DND-41 (cell line): Measurements from ENCODE around the gene CCDC107.
A peak's percentile ranks its signal among the peaks of the same experiment; 100 is the strongest.

Source experiments
- ATAC-seq: fragments of 200-7000 bp; cut with Tn5 transposase; 3 replicates; pipeline ENCODE4 v1.9.1; 2021; ENCODE audit warnings: low read depth; ENCODE audit not compliant: insufficient read depth
- DNase-seq: peaks from one replicate; pipeline ENCODE4 v3.0.0-alpha.2; 2020
- H2AFZ ChIP-seq: 2 replicates; pipeline ENCODE4 v1.6.0; 2012; ENCODE audit warnings: low read depth, low read length
- H3K27ac ChIP-seq: 2 replicates; pipeline ENCODE4 v1.5.1; 2012; ENCODE audit warnings: low read length, inconsistent platforms
- H3K27me3 ChIP-seq: fragments of 200-600 bp; sonication (generic); 2 replicates; pipeline ENCODE4 v1.6.0; 2012; ENCODE audit warnings: low read length, mild to moderate bottlenecking, inconsistent platforms; ENCODE audit not compliant: insufficient read depth, poor library complexity
- H3K36me3 ChIP-seq: 2 replicates; pipeline ENCODE4 v1.5.1; 2012; ENCODE audit warnings: low read length, inconsistent platforms; ENCODE audit not compliant: insufficient read depth
- H3K4me1 ChIP-seq: 2 replicates; pipeline ENCODE4 v1.5.1; 2012; ENCODE audit warnings: mild to moderate bottlenecking, low read length; ENCODE audit not compliant: insufficient read depth
- H3K4me2 ChIP-seq: 2 replicates; pipeline ENCODE4 v1.6.0; 2012; ENCODE audit warnings: mild to moderate bottlenecking, moderate library complexity, low read length, inconsistent platforms; ENCODE audit not compliant: insufficient read depth
- H3K4me3 ChIP-seq, 2 experiments: fragments of 200-600 bp in 1 of 2; shearing (Covaris generic) in 1 of 2; 2 replicates each; pipeline ENCODE4 v1.5.1; 2012 to 2016; ENCODE audit warnings: inconsistent platforms in 2 of 2, low read length in 2 of 2, mild to moderate bottlenecking in 2 of 2, low read depth in 1 of 2, moderate library complexity in 1 of 2
- H3K79me2 ChIP-seq: 2 replicates; pipeline ENCODE4 v1.6.0; 2012; ENCODE audit warnings: low read length, inconsistent platforms; ENCODE audit not compliant: insufficient read depth
- H3K9ac ChIP-seq: 2 replicates; pipeline ENCODE4 v1.6.0; 2012; ENCODE audit warnings: low read depth, mild to moderate bottlenecking, inconsistent platforms, low read length, moderate library complexity
- H3K9me3 ChIP-seq: 2 replicates; pipeline ENCODE4 v1.5.1; 2012; ENCODE audit warnings: low read length, moderate library complexity, mild to moderate bottlenecking, inconsistent platforms; ENCODE audit not compliant: insufficient read depth, severe bottlenecking
- H4K20me1 ChIP-seq: 2 replicates; pipeline ENCODE4 v1.6.0; 2012; ENCODE audit warnings: low read length; ENCODE audit not compliant: insufficient read depth
- CTCF ChIP-seq: IDR thresholded peaks from 2 replicates; pipeline ENCODE4 v1.5.1; 2012; ENCODE audit warnings: borderline replicate concordance, low read length, moderate library complexity, mild to moderate bottlenecking; ENCODE audit not compliant: poor library complexity, severe bottlenecking; ENCODE audit errors: extremely low read depth
- EZH2 ChIP-seq: IDR thresholded peaks from 3 replicates; pipeline ENCODE4 v1.6.1; 2012; ENCODE audit warnings: borderline replicate concordance, low read depth, mild to moderate bottlenecking, moderate library complexity, low read length, inconsistent platforms; ENCODE audit not compliant: severe bottlenecking

Gene CCDC107

GRCh38 chr9:35628389-35628991, 29.6 kb upstream of the CCDC107 start:
- ATAC-seq (peak; percentile 19; the same call in 1 of the 3 replicates), DNase-seq (no peak)
- H3K36me3 ChIP-seq, result no peaks in the 10 kb centered on the region
- peaks cover 6% of the 10 kb centered on the region; the same call in 1 of the 2 replicates for H3K4me1 ChIP-seq
- no peak overlapping the region for H3K9ac ChIP-seq
- H3K9me3 ChIP-seq, result no peaks in the 10 kb centered on the region
- H4K20me1 ChIP-seq, result no peaks in the 10 kb centered on the region
- H3K4me2 ChIP-seq, result no peak overlapping the region
- TF ChIP-seq CTCF (no peak), EZH2 (no peak)
- no peak overlapping the region for H3K27ac ChIP-seq
- no peak overlapping the region for H3K4me3 ChIP-seq
- H3K79me2 ChIP-seq, result no peaks in the 10 kb centered on the region
- H2AFZ ChIP-seq, result no peak overlapping the region
- no peaks in the 10 kb centered on the region for H3K27me3 ChIP-seq

- peak; percentile 40; the same call in 1 of the 3 replicates for ATAC-seq
- H4K20me1 ChIP-seq, result no peaks in the 10 kb centered on the region
- H3K27me3 ChIP-seq, result no peaks in the 10 kb centered on the region
- H3K4me2 ChIP-seq, result no peak overlapping the region
- no peak overlapping the region for H3K4me3 ChIP-seq
- H3K79me2 ChIP-seq, result no peaks in the 10 kb centered on the region
- H3K9me3 ChIP-seq, result no peaks in the 10 kb centered on the region
- H2AFZ ChIP-seq, result no peak overlapping the region
- no peak overlapping the region for H3K9ac ChIP-seq
- TF ChIP-seq EZH2 (no peak), CTCF (no peak)
- DNase-seq, result no peak
- H3K36me3 ChIP-seq, result no peaks in the 10 kb centered on the region
- H3K27ac ChIP-seq, result no peak overlapping the region
- H3K4me1 ChIP-seq, result peaks cover 6% of the 10 kb centered on the region; the same call in 1 of the 2 replicates
Observed at GRCh38 chr9:35629597-35629996, 28.5 kb upstream of the CCDC107 start.

- Histone ChIP-seq H3K4me3 (no peak overlapping the region), H3K4me2 (no peak overlapping the region), H3K4me1 (peaks cover 26% of the 10 kb centered on the region), H3K9me3 (no peaks in the 10 kb centered on the region), H4K20me1 (no peaks in the 10 kb centered on the region), H3K9ac (no peak overlapping the region), H3K27me3 (no peaks in the 10 kb centered on the region), H2AFZ (no peak overlapping the region), H3K36me3 (0 out of 2 replicates have a peak, but pooled peaks cover under 1% of the 10 kb centered on the region), H3K79me2 (no peaks in the 10 kb centered on the region), H3K27ac (no peak overlapping the region)
- DNase-seq (no peak), ATAC-seq (no peak)
- no peak for TF ChIP-seq EZH2
- TF ChIP-seq CTCF, result no peak
Observed at GRCh38 chr9:35635730-35636129, 22.4 kb upstream of the CCDC107 start.
